BLaER1 treated with 17β-estradiol and CSF1 and Interleukin-3, amounts not matched to agents 10 nM and 100 nM (cell line): ENCODE results near the gene SLC43A2.

Experiments used
- H3K27ac ChIP-seq, 11 experiments: shearing (Covaris generic); formaldehyde crosslinking; 2 replicates each; pipeline ENCODE4 v1.8.1; 2022
- H3K27me3 ChIP-seq, 11 experiments: shearing (Covaris generic); formaldehyde crosslinking; 2 replicates each; pipeline ENCODE4 v1.8.1; 2022
- H3K36me3 ChIP-seq, 11 experiments: shearing (Covaris generic); formaldehyde crosslinking; 2 replicates each; pipeline ENCODE4 v1.8.1; 2022
- H3K4me1 ChIP-seq, 10 experiments: shearing (Covaris generic); formaldehyde crosslinking; 2 replicates each; pipeline ENCODE4 v1.8.1; 2022
- H3K4me2 ChIP-seq, 11 experiments: shearing (Covaris generic); formaldehyde crosslinking; 2 replicates each; pipeline ENCODE4 v1.8.1; 2022
- H3K4me3 ChIP-seq, 10 experiments: shearing (Covaris generic); formaldehyde crosslinking; 2 replicates each; pipeline ENCODE4 v1.8.1; 2022
- H3K9ac ChIP-seq, 11 experiments: shearing (Covaris generic); formaldehyde crosslinking; 2 replicates each; pipeline ENCODE4 v1.8.1; 2022
- H3K9me3 ChIP-seq, 11 experiments: shearing (Covaris generic); formaldehyde crosslinking; replicated peaks in 1 of 11; 2 replicates each; pipeline ENCODE4 v1.8.1; 2022
- H4K20me1 ChIP-seq, 11 experiments: shearing (Covaris generic); formaldehyde crosslinking; 2 replicates each; pipeline ENCODE4 v1.8.1; 2022
- Cebpa-rat ChIP-seq, 11 experiments: shearing (Covaris generic); IDR thresholded peaks; 2 replicates each; pipeline ENCODE4 v1.8.1; 2022

The SLC43A2 gene

DNA sequence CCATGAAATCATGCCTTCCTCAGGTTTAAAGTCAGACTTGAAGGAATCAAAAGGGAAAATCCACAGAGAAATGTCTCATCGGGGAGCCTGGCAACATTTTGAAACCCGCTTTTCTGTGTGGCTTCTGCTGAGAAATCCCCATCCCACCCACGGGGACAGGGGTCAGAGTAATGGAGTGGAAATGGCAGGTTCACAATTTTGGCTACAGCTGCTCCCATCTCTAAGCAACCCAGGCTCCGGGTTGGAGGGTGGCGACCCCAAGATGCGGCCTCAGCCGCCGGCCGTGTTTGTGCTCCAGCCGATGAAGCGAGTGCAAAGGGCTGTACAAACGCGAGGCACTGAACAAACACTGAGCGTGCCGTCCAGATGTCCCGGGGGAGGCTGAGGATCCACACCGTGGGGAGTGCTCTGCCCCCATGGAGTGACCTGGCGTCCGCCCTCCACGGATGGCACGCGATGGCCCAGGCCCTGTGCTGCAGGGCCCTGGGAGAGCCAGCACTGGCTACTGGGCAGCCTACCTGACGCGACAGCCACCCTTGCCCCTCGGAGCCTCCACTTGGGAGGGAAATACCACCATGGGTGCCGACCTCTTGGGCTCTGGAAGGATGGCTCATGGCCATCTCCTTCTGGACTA, 22.2 kb downstream of the SLC43A2 start:
- H4K20me1 ChIP-seq, result peaks cover 0 to 5% (median 0%) of the 10 kb centered on the region in 11 experiments; a peak in 1 of 22 replicates
- peaks cover 8 to 35% (median 17%) of the 10 kb centered on the region in 11 experiments for H3K9me3 ChIP-seq
- peak overlapping the region; percentile 67 to 92 (median 78) for H3K9ac ChIP-seq
- peak overlapping the region in 5 of 10 experiments; percentile 5 to 33 (median 22); a peak in 6 of 20 replicates for H3K4me3 ChIP-seq
- H3K36me3 ChIP-seq, result peaks cover 9 to 89% (median 73%) of the 10 kb centered on the region in 11 experiments
- H3K4me2 ChIP-seq, result peak overlapping the region; percentile 66 to 97 (median 89)
- H3K27ac ChIP-seq, result peak overlapping the region; percentile 79 to 99 (median 90)
- TF ChIP-seq Cebpa-rat (IDR thresholded peaks at IDR 0.05), result no peak
- peaks cover 39 to 82% (median 63%) of the 10 kb centered on the region in 10 experiments for H3K4me1 ChIP-seq
- H3K27me3 ChIP-seq, result no peaks in the 10 kb centered on the region; a peak in 1 of 22 replicates

DNA sequence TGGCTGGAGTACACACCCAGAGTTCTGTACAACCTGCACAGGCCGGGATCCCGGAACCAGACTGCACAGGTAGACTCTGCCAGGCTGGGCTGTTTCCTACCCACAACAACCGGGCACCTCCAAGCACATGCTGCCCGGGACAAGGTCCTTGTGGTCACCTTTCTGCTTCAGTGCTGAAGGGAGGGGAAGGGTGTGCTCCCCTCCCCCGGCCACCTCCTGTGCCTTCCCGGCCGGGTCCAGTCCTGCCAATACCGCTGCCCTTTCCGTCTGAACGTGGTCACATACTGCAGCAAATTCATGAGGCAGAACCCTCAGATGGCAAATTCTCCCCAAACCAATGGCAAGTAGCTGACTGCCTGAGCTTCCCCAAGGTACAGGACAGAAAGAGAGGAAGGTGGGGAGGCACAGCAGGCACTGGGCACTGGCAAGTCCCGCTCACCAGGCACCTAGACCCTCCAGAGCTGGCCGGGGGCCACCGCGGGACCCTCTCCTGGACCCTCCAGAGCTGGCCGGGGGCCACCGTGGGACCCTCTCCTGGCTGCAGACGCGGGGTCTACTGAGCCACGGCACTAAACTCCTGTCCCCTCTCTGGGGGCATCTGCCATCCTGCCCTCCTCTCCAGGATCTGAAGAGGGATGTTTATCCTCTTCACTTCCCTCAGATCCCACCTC, 22.8 kb downstream of the SLC43A2 start:
- no peak for TF ChIP-seq Cebpa-rat (IDR thresholded peaks at IDR 0.05)
- Histone ChIP-seq H3K9me3 (peaks cover 8 to 40% (median 24%) of the 10 kb centered on the region in 11 experiments), H3K9ac (peak overlapping the region; percentile 67 to 92 (median 78))

DNA sequence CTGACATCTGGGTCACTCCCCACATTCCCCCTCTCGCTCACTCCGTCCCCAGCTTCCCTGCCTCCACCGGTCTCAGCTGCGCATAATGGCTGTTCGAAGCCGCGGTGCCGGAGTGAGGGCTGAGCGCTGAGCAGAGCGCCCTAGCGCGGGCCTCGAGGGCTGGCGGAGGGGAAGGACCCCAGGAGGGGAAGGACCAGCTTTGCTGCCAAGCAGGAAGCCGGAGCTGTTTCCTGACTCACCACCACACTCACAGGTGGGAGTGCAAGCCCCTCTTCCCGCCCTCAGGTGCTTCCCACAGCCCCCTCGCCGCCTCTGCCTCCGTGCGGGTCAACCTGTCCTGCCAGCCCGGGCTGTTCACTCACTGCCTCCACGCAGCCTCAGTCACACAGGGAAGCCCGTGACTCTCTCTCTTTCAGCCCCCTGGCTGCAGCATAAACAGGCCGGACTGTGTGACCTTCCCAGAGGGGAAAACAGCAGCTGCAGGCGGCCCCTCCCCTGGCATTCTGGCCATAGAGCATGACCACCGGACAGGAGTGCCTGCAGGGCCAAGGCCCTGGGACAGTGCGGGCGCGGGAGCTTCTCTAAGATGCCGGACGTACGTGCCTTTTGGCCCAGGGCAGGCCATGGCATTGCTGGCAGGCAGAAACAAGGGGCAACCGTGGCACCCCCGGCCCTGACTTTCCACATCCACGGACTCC, 23.7 kb downstream of the SLC43A2 start:
- H4K20me1 ChIP-seq, result peaks cover 0 to 11% (median 0%) of the 10 kb centered on the region in 11 experiments; a peak in 1 of 22 replicates
- H3K9me3 ChIP-seq, result peaks cover 8 to 43% (median 30%) of the 10 kb centered on the region in 11 experiments
- H3K4me1 ChIP-seq, result peaks cover 31 to 67% (median 48%) of the 10 kb centered on the region in 10 experiments
- H3K36me3 ChIP-seq, result peaks cover 10 to 89% (median 73%) of the 10 kb centered on the region in 11 experiments
- H3K9ac ChIP-seq, result peak overlapping the region in 1 of 11 experiments; percentile 18; a peak in 4 of 22 replicates
- no peak overlapping the region for H3K4me3 ChIP-seq
- no peaks in the 10 kb centered on the region; a peak in 1 of 22 replicates for H3K27me3 ChIP-seq
- peak overlapping the region in 9 of 11 experiments; percentile 19 to 55 (median 38); a peak in 12 of 22 replicates for H3K27ac ChIP-seq
- H3K4me2 ChIP-seq, result peak overlapping the region in 2 of 11 experiments; percentile 36 to 56; a peak in 4 of 22 replicates
- no peak for TF ChIP-seq Cebpa-rat (IDR thresholded peaks at IDR 0.05)

More for the DNA sequence above, 22.8 kb downstream of the SLC43A2 start:
- peaks cover 33 to 76% (median 57%) of the 10 kb centered on the region in 10 experiments for H3K4me1 ChIP-seq
- peak overlapping the region; percentile 66 to 97 (median 89) for H3K4me2 ChIP-seq
- no peaks in the 10 kb centered on the region; a peak in 1 of 22 replicates for H3K27me3 ChIP-seq
- peaks cover 0 to 11% (median 0%) of the 10 kb centered on the region in 11 experiments; a peak in 1 of 22 replicates for H4K20me1 ChIP-seq
- peaks cover 10 to 90% (median 77%) of the 10 kb centered on the region in 11 experiments for H3K36me3 ChIP-seq
- no peak overlapping the region for H3K4me3 ChIP-seq
- peak overlapping the region; percentile 79 to 99 (median 90) for H3K27ac ChIP-seq

DNA sequence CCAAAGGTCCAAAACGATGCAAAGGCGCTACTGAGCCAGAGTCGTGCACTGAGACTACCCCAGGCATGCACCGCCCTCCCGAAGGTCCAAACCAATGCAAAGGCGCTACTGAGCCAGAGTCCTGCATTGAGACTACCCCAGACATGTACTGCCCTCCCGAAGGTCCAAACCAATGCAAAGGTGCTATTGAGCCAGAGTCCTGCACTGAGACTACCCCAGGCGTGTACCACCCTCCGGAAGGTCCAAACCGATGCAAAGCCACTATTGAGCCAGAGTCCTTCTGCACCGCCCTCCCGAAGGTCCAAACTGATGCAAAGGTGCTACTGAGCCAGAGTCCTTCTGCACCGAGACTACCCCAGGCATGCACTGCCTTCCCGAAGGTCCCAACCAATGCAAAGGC, 27.1 kb downstream of the SLC43A2 start:
- no peak overlapping the region for H3K27ac ChIP-seq
- H4K20me1 ChIP-seq, result peaks cover 0 to 11% (median 0%) of the 10 kb centered on the region in 11 experiments; a peak in 1 of 22 replicates
- H3K9ac ChIP-seq, result no peak overlapping the region
- TF ChIP-seq Cebpa-rat (IDR thresholded peaks at IDR 0.05), result no peak
- H3K27me3 ChIP-seq, result no peaks in the 10 kb centered on the region; a peak in 1 of 22 replicates
- no peak overlapping the region for H3K4me2 ChIP-seq
- peak overlapping the region in 6 of 10 experiments; percentile 3 to 36 (median 30); a peak in 6 of 20 replicates for H3K4me3 ChIP-seq
- peaks cover 10 to 92% (median 71%) of the 10 kb centered on the region in 11 experiments for H3K36me3 ChIP-seq
- peaks cover 8 to 43% (median 30%) of the 10 kb centered on the region in 11 experiments for H3K9me3 ChIP-seq
- peaks cover 10 to 39% (median 19%) of the 10 kb centered on the region in 10 experiments for H3K4me1 ChIP-seq

DNA sequence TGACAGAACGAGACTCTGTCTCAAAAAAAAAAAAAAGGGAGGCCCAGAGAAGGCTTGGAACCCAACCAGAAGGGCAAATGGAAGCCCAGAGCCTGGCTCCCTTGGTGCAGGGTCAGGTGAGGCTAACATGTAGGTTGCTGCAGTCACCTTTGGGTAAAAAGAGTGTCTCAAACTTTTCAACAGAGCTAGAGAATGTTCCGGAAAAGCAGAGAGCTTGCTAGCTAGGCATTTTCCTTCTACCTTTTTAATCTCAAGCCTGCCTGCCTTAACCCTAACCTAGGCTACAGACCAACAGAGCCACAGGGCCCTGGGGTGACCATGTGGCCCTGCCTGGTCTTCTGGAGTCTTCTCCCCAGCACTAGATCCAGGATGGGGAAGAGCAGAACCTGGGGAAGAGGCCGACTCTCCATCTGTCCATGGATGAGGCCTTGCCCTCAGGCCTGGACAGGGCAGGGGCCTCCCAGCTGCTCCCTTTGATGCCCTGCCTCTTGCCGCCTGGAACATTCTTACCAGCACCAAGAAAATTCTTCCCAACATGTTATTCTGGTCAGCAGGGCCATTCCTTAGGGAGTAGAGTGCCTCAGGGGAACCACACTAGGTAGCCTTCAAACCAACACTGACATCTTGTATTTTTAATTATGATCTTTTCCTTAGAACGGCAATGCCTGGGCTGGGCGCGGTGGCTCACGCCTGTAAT, 30.1 kb downstream of the SLC43A2 start:
- H3K4me3 ChIP-seq, result no peak overlapping the region
- peak overlapping the region in 4 of 11 experiments; percentile 1 to 36 (median 26); a peak in 3 of 22 replicates for H3K27ac ChIP-seq
- peaks cover 8 to 32% (median 30%) of the 10 kb centered on the region in 11 experiments for H3K9me3 ChIP-seq
- H4K20me1 ChIP-seq, result peaks cover 0 to 11% (median 0%) of the 10 kb centered on the region in 11 experiments; a peak in 1 of 22 replicates
- H3K27me3 ChIP-seq, result no peaks in the 10 kb centered on the region
- H3K9ac ChIP-seq, result no peak overlapping the region
- TF ChIP-seq Cebpa-rat (IDR thresholded peaks at IDR 0.05), result no peak
- peaks cover 26 to 41% (median 32%) of the 10 kb centered on the region in 10 experiments for H3K4me1 ChIP-seq
- H3K36me3 ChIP-seq, result peaks cover 10 to 84% (median 62%) of the 10 kb centered on the region in 11 experiments
- H3K4me2 ChIP-seq, result no peak overlapping the region

DNA sequence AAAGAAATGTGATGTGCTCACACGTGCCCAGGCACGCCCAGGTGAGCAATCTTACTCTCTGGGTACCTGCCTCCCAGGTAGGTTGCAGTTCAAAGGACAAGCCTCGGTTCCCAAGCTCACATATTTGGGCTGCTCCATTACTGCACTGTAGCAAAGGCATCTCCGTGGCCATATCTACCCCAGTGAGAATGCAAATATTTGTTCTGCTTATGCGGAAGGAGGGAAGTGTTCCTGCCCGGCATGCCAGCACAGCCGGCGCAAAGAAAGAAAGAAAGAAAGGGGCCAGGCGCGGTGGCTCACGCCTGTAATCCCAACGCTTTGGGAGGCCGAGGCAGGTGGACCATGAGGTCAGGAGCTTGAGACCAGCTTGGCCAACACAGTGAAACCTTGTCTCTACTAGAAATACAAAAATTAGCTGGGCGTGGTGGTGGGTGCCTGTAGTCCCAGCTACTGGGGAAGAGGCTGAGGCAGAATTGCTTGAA, 30.7 kb downstream of the SLC43A2 start:
- Histone ChIP-seq H4K20me1 (peaks cover 0 to 11% (median 0%) of the 10 kb centered on the region in 11 experiments; a peak in 1 of 22 replicates), H3K27ac (no peak overlapping the region), H3K9me3 (peaks cover 8 to 30% (median 25%) of the 10 kb centered on the region in 11 experiments), H3K27me3 (no peaks in the 10 kb centered on the region), H3K4me3 (no peak overlapping the region), H3K4me1 (peaks cover 33 to 41% (median 38%) of the 10 kb centered on the region in 10 experiments), H3K4me2 (no peak overlapping the region), H3K36me3 (peaks cover 10 to 84% (median 63%) of the 10 kb centered on the region in 11 experiments), H3K9ac (no peak overlapping the region)
- no peak for TF ChIP-seq Cebpa-rat (IDR thresholded peaks at IDR 0.05)

DNA sequence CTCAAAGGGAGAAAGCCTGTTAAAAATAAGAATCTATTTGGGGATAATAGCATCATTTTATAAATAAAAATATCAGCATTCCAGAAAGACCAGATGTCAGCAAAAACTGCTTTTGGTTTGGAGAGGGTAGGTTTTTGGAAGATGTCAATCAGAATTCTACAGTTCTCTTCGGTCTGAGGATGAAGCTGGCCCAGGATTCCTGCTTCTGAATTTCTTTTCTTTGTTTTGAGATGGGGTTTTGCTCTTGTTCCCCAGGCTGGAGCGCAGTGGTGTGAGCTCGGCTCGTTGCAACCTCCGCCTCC, 35.1 kb downstream of the SLC43A2 start:
- peaks cover 0 to 77% (median 46%) of the 10 kb centered on the region in 11 experiments; a peak in 16 of 22 replicates for H3K36me3 ChIP-seq
- H4K20me1 ChIP-seq, result no peaks in the 10 kb centered on the region; a peak in 1 of 22 replicates
- peak overlapping the region in 6 of 10 experiments; percentile 32 to 51 (median 48); a peak in 5 of 20 replicates for H3K4me3 ChIP-seq
- peak overlapping the region; percentile 85 to 98 (median 93) for H3K4me2 ChIP-seq
- no peaks in the 10 kb centered on the region for H3K9me3 ChIP-seq
- no peaks in the 10 kb centered on the region for H3K27me3 ChIP-seq
- H3K9ac ChIP-seq, result peak overlapping the region; percentile 38 to 93 (median 80); a peak in 21 of 22 replicates
- H3K4me1 ChIP-seq, result peaks cover 74 to 82% (median 78%) of the 10 kb centered on the region in 10 experiments
- H3K27ac ChIP-seq, result peak overlapping the region in 10 of 11 experiments; percentile 60 to 99 (median 92); a peak in 20 of 22 replicates
- no peak for TF ChIP-seq Cebpa-rat (IDR thresholded peaks at IDR 0.05)
